Stimulated activated CD8-positive, alpha-beta memory T cell treated with anti-CD3 and anti-CD28 coated beads, Interleukin-4, amount 100 ng/mL, for 24 hours (primary cell): Measurements from ENCODE around the gene SSNA1.

ENCODE experiments used
- DNase-seq: peaks from one replicate; pipeline ENCODE4 v3.0.0-alpha.2; 2020; ENCODE audit warnings: low read depth

Gene SSNA1, protein sequence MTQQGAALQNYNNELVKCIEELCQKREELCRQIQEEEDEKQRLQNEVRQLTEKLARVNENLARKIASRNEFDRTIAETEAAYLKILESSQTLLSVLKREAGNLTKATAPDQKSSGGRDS

DNA sequence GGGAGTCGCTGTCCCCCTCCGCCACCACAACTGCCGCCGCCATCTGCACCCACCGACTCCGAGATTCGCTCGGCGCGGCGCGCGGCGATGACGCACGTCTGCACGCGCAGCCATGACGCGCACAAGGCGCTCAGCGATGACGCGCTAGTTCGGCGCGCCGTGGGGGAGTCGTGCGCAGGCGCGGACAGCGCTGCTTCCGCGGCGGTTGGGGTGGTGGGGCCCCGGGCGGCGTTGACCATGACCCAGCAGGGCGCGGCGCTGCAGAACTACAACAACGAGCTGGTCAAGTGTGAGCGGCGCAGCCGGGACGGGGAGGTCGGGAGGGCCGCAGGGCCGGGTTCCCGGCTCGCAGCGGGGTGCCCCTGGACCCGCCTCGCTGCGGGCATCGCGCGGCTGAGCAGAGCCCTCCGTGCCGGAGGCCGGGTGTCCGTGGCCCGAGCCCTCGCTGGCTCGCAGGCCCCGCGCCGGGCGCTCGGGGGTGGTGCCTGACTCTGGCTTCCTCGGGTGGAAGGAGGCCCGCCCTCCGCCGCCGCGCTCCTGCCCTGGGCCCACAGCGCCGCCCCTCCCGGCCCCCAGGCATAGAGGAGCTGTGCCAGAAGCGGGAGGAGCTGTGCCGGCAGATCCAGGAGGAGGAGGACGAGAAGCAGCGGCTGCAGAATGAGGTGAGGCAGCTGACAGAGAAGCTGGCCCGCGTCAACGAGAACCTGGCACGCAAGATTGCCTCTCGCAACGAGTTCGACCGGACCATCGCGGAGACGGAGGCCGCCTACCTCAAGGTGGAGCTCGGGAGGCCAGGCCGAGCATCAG is at the start of gene SSNA1, which contains the start of gene ANAPC2:
TSS of gene SSNA1 (plus strand) at position 187 of the 807 bp plus-strand sequence. CDS start at position 238, 51 bp downstream.
TSS of gene ANAPC2 (minus strand) at position 71 of the 807 bp plus-strand sequence. CDS start at position 43, 28 bp downstream.
- DNase-seq, result peak; percentile 90

DNA sequence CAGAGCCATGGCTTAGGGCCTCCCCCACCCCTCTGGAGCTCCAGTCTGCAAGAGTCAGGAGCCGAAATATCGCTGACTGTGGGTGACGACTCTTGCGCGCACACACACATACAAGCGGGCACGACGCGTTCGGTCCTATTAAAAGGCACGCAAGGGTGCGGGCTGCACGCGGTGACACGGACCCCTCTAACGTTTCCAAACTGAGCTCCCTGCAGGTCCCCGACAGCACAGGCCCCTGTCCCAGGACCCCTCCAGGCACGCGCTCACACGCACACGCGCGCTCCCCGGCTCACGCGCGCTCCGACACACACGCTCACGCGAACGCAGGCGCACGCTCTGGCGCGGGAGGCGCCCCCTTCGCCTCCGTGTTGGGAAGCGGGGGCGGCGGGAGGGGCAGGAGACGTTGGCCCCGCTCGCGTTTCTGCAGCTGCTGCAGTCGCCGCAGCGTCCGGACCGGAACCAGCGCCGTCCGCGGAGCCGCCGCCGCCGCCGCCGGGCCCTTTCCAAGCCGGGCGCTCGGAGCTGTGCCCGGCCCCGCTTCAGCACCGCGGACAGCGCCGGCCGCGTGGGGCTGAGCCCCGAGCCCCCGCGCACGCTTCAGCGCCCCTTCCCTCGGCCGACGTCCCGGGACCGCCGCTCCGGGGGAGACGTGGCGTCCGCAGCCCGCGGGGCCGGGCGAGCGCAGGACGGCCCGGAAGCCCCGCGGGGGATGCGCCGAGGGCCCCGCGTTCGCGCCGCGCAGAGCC is 49.6 kb upstream of the SSNA1 start, which contains the start of gene GRIN1:
TSS of gene GRIN1 (plus strand) at position 433 of the 746 bp plus-strand sequence. CDS start 333 bp downstream, outside the sequence.
- DNase-seq, result no peak

DNA sequence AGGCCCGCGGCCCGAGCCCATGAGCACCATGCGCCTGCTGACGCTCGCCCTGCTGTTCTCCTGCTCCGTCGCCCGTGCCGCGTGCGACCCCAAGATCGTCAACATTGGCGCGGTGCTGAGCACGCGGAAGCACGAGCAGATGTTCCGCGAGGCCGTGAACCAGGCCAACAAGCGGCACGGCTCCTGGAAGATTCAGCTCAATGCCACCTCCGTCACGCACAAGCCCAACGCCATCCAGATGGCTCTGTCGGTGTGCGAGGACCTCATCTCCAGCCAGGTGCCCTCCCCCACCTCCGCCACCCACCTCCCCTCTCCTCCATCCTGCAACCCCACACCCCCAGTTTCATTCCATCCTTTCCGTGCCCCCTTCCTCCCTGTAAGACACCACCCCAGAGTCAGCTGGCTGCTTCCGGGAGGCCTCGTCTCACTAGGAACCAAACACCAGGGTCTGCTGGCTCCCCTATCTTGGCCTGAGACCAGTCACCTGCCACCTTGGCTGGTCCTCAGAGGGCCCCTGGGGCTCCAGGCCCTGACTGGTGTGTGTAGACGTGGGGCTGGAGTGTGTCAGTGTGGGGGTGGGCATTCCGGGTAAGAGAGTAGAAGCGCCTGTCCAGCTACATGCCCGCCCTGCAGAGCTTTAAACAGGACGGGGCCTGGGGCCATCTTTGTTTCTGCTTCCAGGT is 48.9 kb upstream of the SSNA1 start:
- no peak for DNase-seq

DNA sequence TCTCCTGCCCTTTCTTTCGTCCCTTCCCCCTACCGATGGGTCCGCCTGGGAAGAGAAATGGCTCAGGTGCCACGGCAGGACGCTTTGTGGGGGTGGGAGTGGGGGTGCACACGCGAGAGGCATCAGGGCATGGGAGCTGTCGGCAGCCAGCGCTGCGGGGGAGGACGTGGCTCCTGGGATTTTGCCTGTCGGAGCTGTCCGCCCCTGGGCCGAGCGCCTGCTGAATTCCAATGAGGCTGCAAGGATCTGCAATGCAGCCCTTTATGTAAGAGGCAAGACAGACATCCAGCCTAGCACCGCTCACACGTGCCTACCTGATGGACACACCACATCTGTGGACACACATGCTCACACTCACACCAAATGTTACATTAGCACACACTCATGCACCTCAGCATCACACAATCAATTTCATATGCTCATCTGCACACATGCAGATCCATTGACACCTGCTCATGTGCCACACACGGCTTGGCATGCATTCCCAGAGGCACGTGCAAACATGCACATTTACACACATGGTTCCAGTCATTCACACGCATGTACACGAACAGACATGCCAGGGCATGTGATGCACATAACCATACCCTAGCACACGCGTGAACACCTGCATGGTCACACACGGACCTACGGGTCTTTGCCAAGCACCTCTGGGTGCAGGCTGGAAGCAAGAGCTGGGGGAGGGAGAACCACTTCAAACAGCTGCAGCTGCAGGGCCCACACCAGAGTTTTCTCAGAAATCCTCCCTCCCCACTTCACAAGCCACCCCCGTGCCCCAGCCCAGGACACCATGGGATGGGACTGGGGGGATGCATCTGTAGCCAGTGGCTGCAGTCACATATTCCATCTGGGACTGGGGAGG is 48.1 kb upstream of the SSNA1 start:
- DNase-seq, result no peak

- no peak for DNase-seq
These were observed 47.2 kb upstream of the SSNA1 start for GRCh38 chr9:137141050-137141810.

DNA sequence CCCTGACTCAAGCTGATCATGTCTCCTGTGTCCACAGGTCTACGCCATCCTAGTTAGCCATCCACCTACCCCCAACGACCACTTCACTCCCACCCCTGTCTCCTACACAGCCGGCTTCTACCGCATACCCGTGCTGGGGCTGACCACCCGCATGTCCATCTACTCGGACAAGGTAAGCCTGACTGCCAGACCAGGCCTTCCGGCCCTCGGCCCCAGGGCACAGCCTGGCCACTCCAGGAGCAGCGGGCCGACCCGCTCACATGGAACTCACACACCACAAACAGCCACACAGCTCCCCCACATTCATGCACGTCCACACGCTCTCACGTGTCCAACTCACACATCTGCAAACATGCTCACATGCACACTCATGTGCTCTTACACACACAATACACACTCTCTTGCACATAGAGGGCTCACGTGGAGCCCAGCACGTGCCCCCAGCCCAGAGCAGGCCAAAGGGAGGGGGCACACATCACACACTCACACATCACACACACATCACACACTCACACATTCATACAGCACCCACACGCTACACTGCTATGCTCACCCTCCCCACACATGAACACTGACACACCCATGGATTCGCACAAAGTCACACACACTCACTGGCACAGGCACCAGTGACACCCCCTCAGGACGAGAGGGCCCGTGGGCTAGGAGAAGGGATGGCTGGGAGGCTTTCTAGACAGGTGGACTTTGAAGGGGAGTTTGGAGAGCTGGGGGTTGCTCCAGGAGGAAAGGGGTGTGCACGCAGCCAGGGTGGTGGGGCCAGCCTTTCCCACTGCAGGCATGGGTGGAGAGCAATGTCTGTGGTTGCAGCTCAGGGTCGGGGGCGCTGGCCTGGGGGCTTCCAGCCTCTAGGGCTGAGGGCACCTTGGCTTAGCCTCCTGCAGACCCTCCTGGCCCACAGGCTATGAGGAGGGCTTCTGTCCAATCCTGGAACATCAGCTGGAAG is 46.2 kb upstream of the SSNA1 start:
- DNase-seq, result no peak

- DNase-seq, result no peak
These were observed 45.0 kb upstream of the SSNA1 start for GRCh38 chr9:137143459-137143858.

DNA sequence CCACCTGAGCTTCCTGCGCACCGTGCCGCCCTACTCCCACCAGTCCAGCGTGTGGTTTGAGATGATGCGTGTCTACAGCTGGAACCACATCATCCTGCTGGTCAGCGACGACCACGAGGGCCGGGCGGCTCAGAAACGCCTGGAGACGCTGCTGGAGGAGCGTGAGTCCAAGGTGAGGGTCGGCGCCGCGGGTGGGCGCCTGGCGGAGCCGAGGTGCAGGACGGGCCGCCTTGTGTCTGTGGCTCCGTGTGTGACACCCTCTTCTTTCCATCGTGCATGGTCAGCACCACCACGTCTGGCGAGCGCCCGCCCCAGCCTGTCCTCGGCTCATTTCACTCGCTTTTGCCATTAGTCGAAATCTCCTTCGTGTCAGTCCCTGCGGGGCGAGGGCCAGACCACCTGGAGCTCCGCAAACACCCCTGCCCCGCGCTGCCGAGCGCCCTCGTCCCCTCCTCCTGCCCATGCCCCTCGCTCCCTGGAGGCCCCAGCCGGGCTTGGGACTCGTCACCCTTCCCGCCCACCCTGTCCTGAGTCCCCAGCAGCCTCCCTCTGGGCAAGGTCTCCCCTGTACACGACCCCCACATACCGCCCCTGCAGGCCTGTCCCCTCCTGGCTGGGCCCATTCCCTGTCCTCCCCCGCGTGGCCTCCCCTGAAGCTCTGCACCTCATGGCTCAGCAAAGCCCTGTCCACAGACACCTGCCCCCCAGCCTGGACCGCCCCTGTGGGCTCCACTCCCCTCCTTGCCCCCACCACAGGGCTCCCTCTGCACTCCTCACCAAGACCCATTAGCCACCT is 42.5 kb upstream of the SSNA1 start:
- no peak for DNase-seq

- no peak for DNase-seq
These were observed 42.0 kb upstream of the SSNA1 start for GRCh38 chr9:137146527-137146918.

- DNase-seq, result no peak
These were observed 41.2 kb upstream of the SSNA1 start for GRCh38 chr9:137147091-137147792.

GRCh38 chr9:137147793-137148160 is 40.7 kb upstream of the SSNA1 start:
- no peak for DNase-seq

- DNase-seq, result no peak
These were observed 40.2 kb upstream of the SSNA1 start for GRCh38 chr9:137148242-137148641.

DNA sequence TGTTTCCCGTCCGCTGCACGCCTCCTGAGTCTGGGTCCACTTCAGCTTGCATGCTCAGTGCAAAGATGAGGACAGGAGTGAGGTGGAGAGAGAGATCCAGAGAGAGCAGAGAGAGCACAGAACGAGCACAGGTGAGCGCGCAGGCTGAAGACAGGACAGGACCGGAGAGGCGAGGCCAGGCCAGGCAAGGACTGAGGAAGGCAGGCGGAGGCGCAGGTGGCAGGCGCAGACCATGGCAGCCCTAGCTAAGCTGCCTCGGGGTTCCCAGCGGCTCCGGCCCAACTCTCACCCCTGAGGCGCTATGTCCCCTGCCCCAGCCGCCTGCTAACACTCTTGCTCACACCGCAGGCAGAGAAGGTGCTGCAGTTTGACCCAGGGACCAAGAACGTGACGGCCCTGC is 39.8 kb upstream of the SSNA1 start:
- DNase-seq, result no peak

GRCh38 chr9:137149363-137149762 is 39.1 kb upstream of the SSNA1 start:
- no peak for DNase-seq

DNA sequence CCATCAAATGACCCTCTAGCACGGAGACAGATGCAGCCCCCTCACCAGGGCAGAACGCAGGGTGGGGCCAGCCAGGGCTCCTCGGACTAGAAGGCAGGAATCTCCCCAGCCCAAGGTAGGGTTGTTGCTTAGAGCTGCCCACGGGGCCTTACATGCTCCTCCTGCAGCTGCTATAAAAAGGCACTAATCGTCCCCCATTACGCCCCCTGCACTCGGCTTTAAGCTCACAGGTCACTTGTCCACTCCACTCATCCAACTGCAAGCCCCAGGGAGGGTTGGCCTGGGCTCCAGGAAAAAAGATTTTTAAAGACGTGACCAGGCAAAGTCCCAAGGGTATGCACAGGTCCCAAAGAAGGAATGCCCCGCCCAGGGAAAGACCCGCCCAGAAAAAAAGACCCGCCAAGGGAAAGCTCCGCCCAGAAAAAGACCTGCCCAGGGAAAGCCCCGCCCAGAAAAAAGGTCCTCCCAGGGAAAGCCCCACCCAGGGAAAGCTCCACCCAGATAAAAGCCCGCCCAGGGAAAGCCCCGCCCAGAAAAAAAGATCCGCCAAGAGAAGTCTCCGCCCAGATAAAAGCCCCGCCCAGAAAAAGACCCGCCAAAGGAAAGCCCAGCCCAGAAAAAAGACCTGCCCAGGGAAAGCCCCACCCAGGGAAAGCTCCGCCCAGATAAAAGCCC is 38.4 kb upstream of the SSNA1 start:
- DNase-seq, result no peak

GRCh38 chr9:137150617-137151457 is 37.6 kb upstream of the SSNA1 start:
- DNase-seq, result no peak
